Chondrocyte (in vitro differentiated cells): ENCODE data around the gene RERE. TPM values are rescaled to one million over a fixed set of nuclear protein-coding genes. Genes with fewer than 3 reads are reported as not detected.

ENCODE experiments used
- DNase-seq: peaks from one replicate; pipeline ENCODE4 v3.0.0; 2021; ENCODE audit warnings: mixed read lengths, low spot score
- H3K27ac Mint-ChIP-seq: one replicate; pipeline ENCODE4 v1.8.0; 2021; ENCODE audit warnings: mild to moderate bottlenecking, moderate library complexity, mixed read lengths; ENCODE audit not compliant: unreplicated experiment
- H3K27me3 Mint-ChIP-seq: 2 replicates; pipeline ENCODE4 v1.8.0; 2021; ENCODE audit warnings: low read depth, mixed read lengths
- H3K36me3 Mint-ChIP-seq: 2 replicates; pipeline ENCODE4 v1.8.0; 2021; ENCODE audit warnings: low read depth, mixed read lengths
- H3K4me1 Mint-ChIP-seq: 2 replicates; pipeline ENCODE4 v1.8.0; 2021; ENCODE audit warnings: low read depth, mild to moderate bottlenecking, mixed read lengths
- H3K4me3 Mint-ChIP-seq: one replicate; pipeline ENCODE4 v1.8.0; 2021; ENCODE audit warnings: mild to moderate bottlenecking, moderate library complexity, mixed read lengths; ENCODE audit not compliant: unreplicated experiment
- H3K9me3 Mint-ChIP-seq: 2 replicates; pipeline ENCODE4 v1.8.0; 2021; ENCODE audit warnings: low read depth, mixed read lengths
- CTCF ChIP-seq: fragments of 200-600 bp; sonication (generic); IDR thresholded peaks from 2 replicates; pipeline ENCODE4 v1.5.0; 2021; ENCODE audit warnings: antibody characterized with exemption, mild to moderate bottlenecking, moderate library complexity
- total RNA-seq: library from RNA; stranded (reverse); gene quantifications from 3 replicates; pipeline ENCODE4 v1.2.1, GENCODE V29; 2021

RERE gene
- total RNA-seq, 1 donor from 2014 or later, result 64.9 TPM

GRCh38 chr1:8360493-8361197 lies 456.8 kb downstream of the RERE start:
- Mint-ChIP-seq H3K4me1 (peaks cover 19% of the 10 kb centered on the region), H3K27ac (no peak overlapping the region), H3K27me3 (no peaks in the 10 kb centered on the region), H3K9me3 (no peaks in the 10 kb centered on the region), H3K4me3 (no peak overlapping the region), H3K36me3 (peaks cover 28% of the 10 kb centered on the region)
- DNase-seq, result no peak
- no peak for TF ChIP-seq CTCF

- DNase-seq, result no peak
- Mint-ChIP-seq H3K27me3 (no peaks in the 10 kb centered on the region), H3K4me1 (peaks cover 16% of the 10 kb centered on the region), H3K4me3 (no peak overlapping the region), H3K36me3 (peaks cover 30% of the 10 kb centered on the region), H3K27ac (no peak overlapping the region), H3K9me3 (no peaks in the 10 kb centered on the region)
- TF ChIP-seq CTCF, result no peak
These were observed 457.6 kb downstream of the RERE start for GRCh38 chr1:8359617-8360481.

- DNase-seq, result no peak
- Mint-ChIP-seq H3K36me3 (peaks cover 30% of the 10 kb centered on the region), H3K27me3 (no peaks in the 10 kb centered on the region), H3K4me3 (no peak overlapping the region), H3K4me1 (peaks cover 12% of the 10 kb centered on the region), H3K27ac (no peak overlapping the region), H3K9me3 (no peaks in the 10 kb centered on the region)
- TF ChIP-seq CTCF, result peak; percentile 15
These were observed 458.4 kb downstream of the RERE start for GRCh38 chr1:8358897-8359616.

GRCh38 chr1:8358241-8358896 lies 459.1 kb downstream of the RERE start:
- DNase-seq, result no peak
- Mint-ChIP-seq H3K4me1 (peaks cover 5% of the 10 kb centered on the region), H3K9me3 (no peaks in the 10 kb centered on the region), H3K27ac (no peak overlapping the region), H3K27me3 (no peaks in the 10 kb centered on the region), H3K4me3 (no peak overlapping the region), H3K36me3 (peaks cover 32% of the 10 kb centered on the region)
- TF ChIP-seq CTCF, result no peak
